ENCODE results near the gene ABCA4.
"Not testable (repeated sequence)": the region's sequence is repeated elsewhere in the genome, so short reads cannot be mapped to it uniquely, and the experiment has no call there.

The ABCA4 gene

GRCh38 chr1:94000510-94001282 lies 120.3 kb downstream of the ABCA4 start:
- DNase-seq, result no peak

GRCh38 chr1:93999840-94000415 lies 121.0 kb downstream of the ABCA4 start:
- no peak for DNase-seq

- DNase-seq, result not testable (repeated sequence)
Measured at GRCh38 chr1:93998532-93998931, 122.4 kb downstream of the ABCA4 start.

GRCh38 chr1:93997756-93998155 lies 123.2 kb downstream of the ABCA4 start:
- no peak for DNase-seq

GRCh38 chr1:93995837-93996536 lies 125.0 kb downstream of the ABCA4 start:
- no peak for DNase-seq

- no peak for DNase-seq
Measured at GRCh38 chr1:93993731-93994130, 127.2 kb downstream of the ABCA4 start.

- no peak for DNase-seq
Measured at GRCh38 chr1:93992954-93993353, 128.0 kb downstream of the ABCA4 start.

GRCh38 chr1:93992190-93992589 lies 128.8 kb downstream of the ABCA4 start:
- no peak for DNase-seq

GRCh38 chr1:93991271-93991670 lies 129.7 kb downstream of the ABCA4 start:
- DNase-seq, result no peak

GRCh38 chr1:93990477-93990876 lies 130.5 kb downstream of the ABCA4 start:
- DNase-seq, result not testable (repeated sequence)

- DNase-seq, result no peak
Measured at GRCh38 chr1:93990010-93990409, 130.9 kb downstream of the ABCA4 start.

- DNase-seq, result no peak
Measured at GRCh38 chr1:93989601-93990000, 131.3 kb downstream of the ABCA4 start.

- no peak for DNase-seq
Measured at GRCh38 chr1:93988634-93989350, 132.2 kb downstream of the ABCA4 start.

GRCh38 chr1:93981274-93981667 lies 139.7 kb downstream of the ABCA4 start:
- no peak for DNase-seq

- no peak for DNase-seq
Measured at GRCh38 chr1:93980320-93981273, 140.4 kb downstream of the ABCA4 start.

- DNase-seq, result no peak
Measured at GRCh38 chr1:93979718-93980319, 141.1 kb downstream of the ABCA4 start.

GRCh38 chr1:93979040-93979717 lies 141.8 kb downstream of the ABCA4 start:
- DNase-seq, result no peak

- no peak for DNase-seq
Measured at GRCh38 chr1:93977598-93977945, 143.4 kb downstream of the ABCA4 start.

- no peak for DNase-seq
Measured at GRCh38 chr1:93976711-93977597, 144.0 kb downstream of the ABCA4 start.

- no peak for DNase-seq
Measured at GRCh38 chr1:93976291-93976690, 144.7 kb downstream of the ABCA4 start.
